Neural cell (in vitro differentiated cells): ENCODE results near the gene TCF4. TPM values are rescaled to one million over a fixed set of nuclear protein-coding genes. Genes with fewer than 3 reads are reported as not detected.

Experiments
- H2AFZ ChIP-seq: fragments of 200-600, 300-800 bp; sonication (generic), shearing (Covaris generic); 2 replicates; pipeline ENCODE4 v1.6.0; 2014; ENCODE audit warnings: low read depth, mild to moderate bottlenecking, antibody characterized with exemption, low read length, moderate library complexity
- H3F3A ChIP-seq: fragments of 200-600 bp; shearing (Covaris generic); 2 replicates; pipeline ENCODE4 v1.6.1; 2016; ENCODE audit warnings: mild to moderate bottlenecking, moderate library complexity, mixed read lengths, antibody characterized with exemption, low read length; ENCODE audit not compliant: insufficient read depth, poor library complexity, severe bottlenecking
- H3K27ac ChIP-seq: fragments of 200-600, 300-800 bp; sonication (generic), shearing (Covaris generic); 2 replicates; pipeline ENCODE4 v1.5.1; 2014; ENCODE audit warnings: mild to moderate bottlenecking, low read length, moderate library complexity
- H3K27me3 ChIP-seq: fragments of 300-800, 200-600 bp; sonication (generic), shearing (Covaris generic); 2 replicates; pipeline ENCODE4 v1.6.0; 2014; ENCODE audit warnings: mild to moderate bottlenecking, low read depth, low read length, moderate library complexity; ENCODE audit not compliant: insufficient read depth
- H3K36me3 ChIP-seq: fragments of 300-800, 200-600 bp; sonication (generic), shearing (Covaris generic); 2 replicates; pipeline ENCODE4 v1.5.1; 2014; ENCODE audit warnings: mild to moderate bottlenecking, antibody characterized with exemption, low read length, moderate library complexity; ENCODE audit not compliant: insufficient read depth
- H3K4me2 ChIP-seq: fragments of 300-800, 200-600 bp; sonication (generic), shearing (Covaris generic); 2 replicates; pipeline ENCODE4 v1.6.0; 2014; ENCODE audit warnings: mild to moderate bottlenecking, low read length
- H3K4me3 ChIP-seq: fragments of 300-800, 200-600 bp; sonication (generic), shearing (Covaris generic); 2 replicates; pipeline ENCODE4 v1.5.1; 2014; ENCODE audit warnings: mild to moderate bottlenecking, low read length, moderate library complexity
- H3K79me2 ChIP-seq: fragments of 200-600 bp; shearing (Covaris generic); replicated peaks from 2 replicates; pipeline ENCODE4 v1.6.0; 2014; ENCODE audit warnings: mild to moderate bottlenecking, low read length, moderate library complexity; ENCODE audit not compliant: insufficient read depth
- H3K9ac ChIP-seq: fragments of 300-800, 200-600 bp; sonication (generic), shearing (Covaris generic); 2 replicates; pipeline ENCODE4 v1.6.1; 2016; ENCODE audit warnings: mild to moderate bottlenecking, low read length, mixed read lengths
- H3K9me2 ChIP-seq: fragments of 200-600 bp; shearing (Covaris generic); 2 replicates; pipeline ENCODE4 v1.6.1; 2016; ENCODE audit warnings: mild to moderate bottlenecking, low read length, mixed read lengths; ENCODE audit not compliant: insufficient read depth
- H3K9me3 ChIP-seq: fragments of 200-600, 300-800 bp; sonication (generic), shearing (Covaris generic); 2 replicates; pipeline ENCODE4 v1.6.1; 2016; ENCODE audit warnings: mild to moderate bottlenecking, mixed run types, low read length, moderate library complexity, mixed read lengths
- H4K20me1 ChIP-seq: fragments of 200-600 bp; shearing (Covaris generic); 2 replicates; pipeline ENCODE4 v1.6.1; 2016; ENCODE audit warnings: mild to moderate bottlenecking, mixed run types; ENCODE audit not compliant: insufficient read depth
- EP300 ChIP-seq: fragments of 450-650 bp; conservative IDR thresholded peaks from 2 replicates; pipeline ENCODE4 v1.6.1; 2014; ENCODE audit warnings: antibody characterized with exemption, mild to moderate bottlenecking, moderate library complexity; ENCODE audit not compliant: poor library complexity, severe bottlenecking
- EZH2 ChIP-seq: fragments of 200-600, 300-800 bp; shearing (Covaris generic), sonication (generic); IDR thresholded peaks from 2 replicates; pipeline ENCODE4 v1.6.1; 2014; ENCODE audit warnings: antibody characterized with exemption, low read length, borderline replicate concordance, mild to moderate bottlenecking; ENCODE audit not compliant: insufficient read depth, poor library complexity, severe bottlenecking
- MXI1 ChIP-seq: fragments of 450-650 bp; conservative IDR thresholded peaks from 2 replicates; pipeline ENCODE4 v1.6.1; 2014; ENCODE audit warnings: antibody characterized with exemption, mild to moderate bottlenecking; ENCODE audit not compliant: poor library complexity, severe bottlenecking
- POLR2AphosphoS5 ChIP-seq: IDR thresholded peaks from 2 replicates; pipeline ENCODE4 v1.6.1; 2012
- RAD21 ChIP-seq: fragments of 450-650 bp; conservative IDR thresholded peaks from 2 replicates; pipeline ENCODE4 v1.6.1; 2014; ENCODE audit warnings: antibody characterized with exemption, mild to moderate bottlenecking, moderate library complexity
- SMC3 ChIP-seq: fragments of 450-650 bp; conservative IDR thresholded peaks from 2 replicates; pipeline ENCODE4 v1.6.1; 2014; ENCODE audit warnings: antibody characterized with exemption, mild to moderate bottlenecking, moderate library complexity; ENCODE audit not compliant: poor library complexity
- TAF1 ChIP-seq: IDR thresholded peaks from 2 replicates; pipeline ENCODE4 v1.6.1; 2012; ENCODE audit warnings: low read depth
- polyA plus RNA-seq: library from polyadenylated mRNA; depleted of rRNA; stranded (reverse); fragments of >200 nt; gene quantifications from 2 replicates; pipeline ENCODE4 v1.2.3, GENCODE V29; 2014
- TF ChIP-seq, protein P1 (sequence below): fragments of 450-650 bp; IDR thresholded peaks from 2 replicates; pipeline ENCODE4 v1.5.1; 2014; ENCODE audit warnings: antibody characterized with exemption, mild to moderate bottlenecking, moderate library complexity; ENCODE audit not compliant: poor library complexity, severe bottlenecking
- TF ChIP-seq, protein P2 (sequence below): IDR thresholded peaks from 2 replicates; pipeline ENCODE4 v1.6.1; 2012; ENCODE audit warnings: borderline replicate concordance

The TCF4 gene
- polyA plus RNA-seq, 1 donor from 2014 or later, result 7.0 TPM

DNA sequence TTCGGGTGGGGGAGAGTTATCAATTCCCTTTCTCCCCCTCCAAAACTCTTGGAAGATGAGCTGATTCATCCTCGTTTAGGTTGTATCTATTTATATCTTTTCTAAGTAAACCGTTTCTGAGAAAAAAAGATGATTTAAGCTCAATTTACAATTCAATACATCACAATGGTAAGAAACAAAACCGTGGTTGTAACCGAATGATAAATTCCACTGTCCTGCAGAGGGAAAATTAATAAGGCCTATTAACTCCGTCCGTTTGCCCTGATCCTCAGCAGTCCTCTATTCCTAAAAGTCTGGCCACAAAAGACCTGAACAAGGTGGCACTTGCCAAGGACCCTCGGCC is 286.2 kb downstream of the TCF4 start:
- no peak overlapping the region for H3K9ac ChIP-seq
- H3K4me2 ChIP-seq, result no peak overlapping the region
- no peaks in the 10 kb centered on the region for H3K9me3 ChIP-seq
- no peaks in the 10 kb centered on the region for H3F3A ChIP-seq
- no peak for TF ChIP-seq SMC3
- TF ChIP-seq RAD21, result no peak
- TF ChIP-seq, protein P1, sequence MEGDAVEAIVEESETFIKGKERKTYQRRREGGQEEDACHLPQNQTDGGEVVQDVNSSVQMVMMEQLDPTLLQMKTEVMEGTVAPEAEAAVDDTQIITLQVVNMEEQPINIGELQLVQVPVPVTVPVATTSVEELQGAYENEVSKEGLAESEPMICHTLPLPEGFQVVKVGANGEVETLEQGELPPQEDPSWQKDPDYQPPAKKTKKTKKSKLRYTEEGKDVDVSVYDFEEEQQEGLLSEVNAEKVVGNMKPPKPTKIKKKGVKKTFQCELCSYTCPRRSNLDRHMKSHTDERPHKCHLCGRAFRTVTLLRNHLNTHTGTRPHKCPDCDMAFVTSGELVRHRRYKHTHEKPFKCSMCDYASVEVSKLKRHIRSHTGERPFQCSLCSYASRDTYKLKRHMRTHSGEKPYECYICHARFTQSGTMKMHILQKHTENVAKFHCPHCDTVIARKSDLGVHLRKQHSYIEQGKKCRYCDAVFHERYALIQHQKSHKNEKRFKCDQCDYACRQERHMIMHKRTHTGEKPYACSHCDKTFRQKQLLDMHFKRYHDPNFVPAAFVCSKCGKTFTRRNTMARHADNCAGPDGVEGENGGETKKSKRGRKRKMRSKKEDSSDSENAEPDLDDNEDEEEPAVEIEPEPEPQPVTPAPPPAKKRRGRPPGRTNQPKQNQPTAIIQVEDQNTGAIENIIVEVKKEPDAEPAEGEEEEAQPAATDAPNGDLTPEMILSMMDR, result no peak
- TF ChIP-seq MXI1, result no peak
- no peak for TF ChIP-seq EZH2
- no peak for TF ChIP-seq POLR2AphosphoS5
- no peak for TF ChIP-seq TAF1
- no peak for TF ChIP-seq EP300
- TF ChIP-seq, protein P2, sequence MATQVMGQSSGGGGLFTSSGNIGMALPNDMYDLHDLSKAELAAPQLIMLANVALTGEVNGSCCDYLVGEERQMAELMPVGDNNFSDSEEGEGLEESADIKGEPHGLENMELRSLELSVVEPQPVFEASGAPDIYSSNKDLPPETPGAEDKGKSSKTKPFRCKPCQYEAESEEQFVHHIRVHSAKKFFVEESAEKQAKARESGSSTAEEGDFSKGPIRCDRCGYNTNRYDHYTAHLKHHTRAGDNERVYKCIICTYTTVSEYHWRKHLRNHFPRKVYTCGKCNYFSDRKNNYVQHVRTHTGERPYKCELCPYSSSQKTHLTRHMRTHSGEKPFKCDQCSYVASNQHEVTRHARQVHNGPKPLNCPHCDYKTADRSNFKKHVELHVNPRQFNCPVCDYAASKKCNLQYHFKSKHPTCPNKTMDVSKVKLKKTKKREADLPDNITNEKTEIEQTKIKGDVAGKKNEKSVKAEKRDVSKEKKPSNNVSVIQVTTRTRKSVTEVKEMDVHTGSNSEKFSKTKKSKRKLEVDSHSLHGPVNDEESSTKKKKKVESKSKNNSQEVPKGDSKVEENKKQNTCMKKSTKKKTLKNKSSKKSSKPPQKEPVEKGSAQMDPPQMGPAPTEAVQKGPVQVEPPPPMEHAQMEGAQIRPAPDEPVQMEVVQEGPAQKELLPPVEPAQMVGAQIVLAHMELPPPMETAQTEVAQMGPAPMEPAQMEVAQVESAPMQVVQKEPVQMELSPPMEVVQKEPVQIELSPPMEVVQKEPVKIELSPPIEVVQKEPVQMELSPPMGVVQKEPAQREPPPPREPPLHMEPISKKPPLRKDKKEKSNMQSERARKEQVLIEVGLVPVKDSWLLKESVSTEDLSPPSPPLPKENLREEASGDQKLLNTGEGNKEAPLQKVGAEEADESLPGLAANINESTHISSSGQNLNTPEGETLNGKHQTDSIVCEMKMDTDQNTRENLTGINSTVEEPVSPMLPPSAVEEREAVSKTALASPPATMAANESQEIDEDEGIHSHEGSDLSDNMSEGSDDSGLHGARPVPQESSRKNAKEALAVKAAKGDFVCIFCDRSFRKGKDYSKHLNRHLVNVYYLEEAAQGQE, result no peak
- H3K79me2 ChIP-seq, result no peaks in the 10 kb centered on the region
- no peak overlapping the region for H3K27ac ChIP-seq
- no peaks in the 10 kb centered on the region for H3K27me3 ChIP-seq
- no peak overlapping the region for H2AFZ ChIP-seq
- H4K20me1 ChIP-seq, result no peaks in the 10 kb centered on the region
- H3K4me3 ChIP-seq, result no peak overlapping the region
- H3K9me2 ChIP-seq, result no peaks in the 10 kb centered on the region
- H3K36me3 ChIP-seq, result no peaks in the 10 kb centered on the region

DNA sequence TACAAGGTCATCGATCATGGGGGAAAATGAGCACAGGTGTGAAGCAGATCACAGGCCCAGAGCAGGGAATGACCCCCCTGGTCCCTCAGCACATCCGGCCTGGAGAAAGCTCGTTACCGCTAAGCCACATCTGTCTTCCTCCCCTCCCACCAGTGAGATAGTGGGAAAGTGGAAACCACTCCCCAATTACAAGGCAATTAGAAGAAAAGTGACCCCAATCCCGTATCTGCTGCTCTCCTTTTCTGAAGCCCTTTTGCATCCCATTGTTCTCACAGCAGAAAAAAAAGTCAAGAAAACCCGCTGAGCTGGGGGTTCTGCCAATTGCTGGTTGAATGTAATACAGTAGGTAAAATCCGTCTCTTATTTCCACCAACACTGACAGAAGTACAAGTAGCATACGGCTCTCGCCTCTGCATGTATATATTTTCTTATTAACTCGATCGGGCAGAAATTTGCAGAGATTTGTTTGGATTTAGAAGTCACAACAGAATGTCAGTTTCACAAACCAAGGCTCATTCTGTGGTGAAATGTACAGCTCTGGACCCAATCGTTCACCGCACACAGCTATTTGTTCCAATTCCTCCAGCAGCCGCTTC is 287.0 kb downstream of the TCF4 start:
- H3K9ac ChIP-seq, result no peak overlapping the region
- no peaks in the 10 kb centered on the region for H3K27me3 ChIP-seq
- H3K9me3 ChIP-seq, result no peaks in the 10 kb centered on the region
- H3K79me2 ChIP-seq, result no peaks in the 10 kb centered on the region
- TF ChIP-seq EZH2 (no peak), POLR2AphosphoS5 (no peak), SMC3 (no peak), MXI1 (no peak), TAF1 (no peak), RAD21 (no peak), EP300 (no peak)
- TF ChIP-seq, protein P2, result no peak
- TF ChIP-seq, protein P1, result no peak
- H3F3A ChIP-seq, result no peaks in the 10 kb centered on the region
- H3K4me3 ChIP-seq, result no peak overlapping the region
- no peak overlapping the region for H3K4me2 ChIP-seq
- H3K27ac ChIP-seq, result no peak overlapping the region
- no peaks in the 10 kb centered on the region for H3K36me3 ChIP-seq
- no peaks in the 10 kb centered on the region for H4K20me1 ChIP-seq
- no peak overlapping the region for H2AFZ ChIP-seq
- H3K9me2 ChIP-seq, result no peaks in the 10 kb centered on the region
